Ureter (tissue), 1 donor: ENCODE results near the gene OXLD1. TPM values are rescaled to one million over a fixed set of nuclear protein-coding genes. Genes with fewer than 3 reads are reported as not detected.
"Not testable (repeated sequence)": the region's sequence is repeated elsewhere in the genome, so short reads cannot be mapped to it uniquely, and the experiment has no call there.

ENCODE experiments used
- DNase-seq: peaks from one replicate; pipeline ENCODE4 v3.0.0-alpha.2; 2020; ENCODE audit warnings: low spot score
- total RNA-seq: library from RNA; stranded (reverse); gene quantifications from one replicate; pipeline ENCODE4 v1.2.4, GENCODE V29; 2023
- donor health status: DM: yes; HTN: yes; CAD: no.

The OXLD1 gene
- total RNA-seq, 1 donor from 2014 or later: 31.4 TPM

DNA sequence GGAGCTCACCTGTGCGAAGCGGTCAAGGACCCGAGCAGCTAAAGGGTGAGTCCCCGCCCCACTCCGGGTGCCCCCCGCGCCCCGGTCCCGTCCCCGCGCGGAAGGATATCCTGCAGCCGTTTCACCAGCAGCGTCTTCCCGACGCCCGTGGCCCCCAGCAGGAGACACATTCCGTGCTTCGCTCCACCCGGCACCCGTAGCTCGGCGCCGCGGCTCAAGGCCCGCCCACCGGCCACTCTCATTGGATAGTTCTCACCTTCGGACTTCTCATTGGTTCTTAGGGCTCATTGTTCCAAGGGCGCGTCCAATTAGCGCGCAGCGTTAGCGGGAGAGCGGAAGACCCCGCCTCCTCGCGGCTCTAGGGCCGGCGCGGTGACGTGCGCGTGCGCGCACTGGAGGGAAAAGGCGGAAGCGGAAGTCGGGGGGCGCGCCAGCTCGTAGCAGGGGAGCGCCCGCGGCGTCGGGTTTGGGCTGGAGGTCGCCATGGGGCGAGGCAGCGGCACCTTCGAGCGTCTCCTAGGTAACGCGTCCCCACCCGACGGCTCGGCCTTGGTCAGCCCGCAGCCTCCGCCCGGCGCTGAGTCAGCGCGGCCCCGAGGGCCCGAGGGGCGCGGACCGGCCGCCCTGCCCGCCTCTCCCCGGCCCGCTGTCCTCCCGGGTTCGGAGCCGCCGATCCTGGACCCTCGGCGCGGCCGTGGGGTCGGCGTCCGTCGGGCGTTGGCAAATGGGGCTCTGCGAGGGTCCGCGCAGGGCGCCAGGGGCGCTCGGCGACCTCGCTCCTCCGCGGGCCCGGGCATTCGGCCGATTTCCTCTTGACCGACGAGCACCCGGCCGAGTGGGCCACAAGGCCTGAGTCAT lies 17.4 kb upstream of the OXLD1 start, which contains the start of the genes ARL16 and HGS:
Gene ARL16, minus strand, starts transcription at position 214 of the 858 bp plus-strand sequence. Its CDS starts 44 bp downstream, at position 170.
Gene HGS, plus strand, starts transcription at position 428 of the 858 bp plus-strand sequence. Its CDS starts 56 bp downstream, at position 484.
- peak; percentile 98 for DNase-seq

GRCh38 chr17:81683208-81683583 lies 16.8 kb upstream of the OXLD1 start:
- no peak for DNase-seq

- DNase-seq: no peak
Measured at GRCh38 chr17:81682565-81683207, 16.3 kb upstream of the OXLD1 start.

DNA sequence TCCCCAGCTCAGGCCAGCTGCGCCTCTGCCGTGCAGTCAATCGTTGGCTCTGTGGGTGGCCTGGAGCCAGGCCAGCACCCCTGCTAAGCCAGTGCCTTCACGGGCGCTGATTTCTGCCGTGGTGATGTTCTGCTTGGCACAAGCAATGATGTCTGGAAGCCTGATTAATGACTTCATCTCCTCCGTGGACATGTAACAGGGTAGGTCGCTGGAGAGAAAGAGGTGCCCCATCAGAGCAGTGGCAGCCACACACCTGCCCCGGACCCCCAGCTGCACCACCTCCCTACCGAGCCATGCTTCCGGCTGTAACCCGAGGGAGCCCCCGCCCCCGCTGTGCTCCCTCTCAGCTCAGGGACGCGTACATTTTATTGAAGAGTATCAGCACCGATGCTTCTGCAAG lies 15.3 kb upstream of the OXLD1 start:
- no peak for DNase-seq

GRCh38 chr17:81680150-81680549 lies 13.7 kb upstream of the OXLD1 start:
- no peak for DNase-seq

DNA sequence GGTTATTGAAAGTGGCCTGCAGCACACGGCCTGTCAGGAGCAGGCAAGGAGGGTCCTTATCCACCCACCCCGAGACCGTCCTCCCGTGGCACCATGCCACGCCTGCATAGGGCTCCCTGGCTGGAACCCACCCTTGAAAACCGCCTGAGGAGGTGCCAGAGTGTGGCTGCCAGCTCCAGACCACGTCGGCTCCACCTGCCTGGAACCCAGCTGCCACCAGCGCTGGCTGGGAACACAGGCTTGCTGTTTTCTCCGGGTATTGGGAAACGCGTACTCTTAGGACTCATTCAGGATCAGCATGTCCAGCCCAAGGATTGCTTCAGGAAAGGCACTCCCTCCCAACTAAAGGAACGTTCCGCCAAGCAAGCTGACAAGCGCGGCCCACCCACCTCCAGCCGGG lies 10.5 kb upstream of the OXLD1 start:
- no peak for DNase-seq

GRCh38 chr17:81675515-81676221 lies 9.3 kb upstream of the OXLD1 start:
- not testable (repeated sequence) for DNase-seq

DNA sequence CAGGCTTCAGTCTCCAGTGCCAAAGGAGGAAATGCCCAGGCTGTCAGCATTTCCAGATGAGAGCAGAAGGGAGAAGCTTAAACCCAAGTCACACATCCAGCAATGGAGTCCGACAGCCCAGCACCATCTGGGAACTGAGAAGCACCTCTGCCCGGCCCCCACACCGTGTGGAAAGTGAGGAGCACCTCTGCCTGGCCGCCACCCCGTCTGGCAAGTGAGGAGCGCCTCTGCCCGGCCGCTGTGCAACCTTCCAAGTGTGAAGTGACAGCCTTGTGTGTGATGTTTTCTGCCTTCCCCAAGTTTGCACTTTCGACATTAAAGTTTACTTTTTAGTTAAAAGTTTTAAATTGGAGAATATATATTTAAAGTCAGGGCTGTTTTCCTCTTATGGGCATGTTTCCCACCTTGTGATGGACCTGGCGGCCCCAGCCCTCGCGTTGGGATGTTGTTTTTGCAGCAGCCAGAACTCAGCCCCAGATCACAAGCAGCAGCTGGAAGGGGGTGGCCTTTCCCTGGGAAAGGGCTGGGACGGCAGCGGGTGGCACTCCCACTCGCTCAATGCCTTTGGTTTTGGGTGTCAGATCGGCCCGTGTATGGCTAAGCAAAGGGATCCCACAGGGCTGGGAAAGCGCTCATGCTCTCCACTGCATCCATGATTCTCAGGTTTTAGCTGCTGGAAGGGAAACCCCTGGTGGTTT lies 7.3 kb upstream of the OXLD1 start:
- DNase-seq: no peak

DNA sequence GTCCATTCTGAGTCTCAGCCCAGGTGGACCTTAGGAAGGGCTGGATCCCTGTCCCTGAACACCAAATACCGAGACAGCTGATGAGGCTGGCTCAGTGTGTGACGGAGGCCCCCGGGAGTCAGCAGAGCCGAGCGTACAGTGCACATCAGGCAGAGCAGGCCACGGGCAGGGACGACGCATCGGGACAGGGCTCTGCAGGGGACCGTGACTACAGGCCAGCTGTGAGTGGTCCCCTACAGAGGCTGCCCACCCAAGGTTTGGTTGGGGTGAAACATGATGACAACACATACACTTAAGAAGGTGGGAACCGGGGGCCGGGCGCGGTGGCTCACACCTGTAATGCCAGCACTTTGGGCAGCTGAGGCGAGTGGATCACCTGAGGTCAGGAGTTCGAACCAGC lies 6.5 kb upstream of the OXLD1 start:
- no peak for DNase-seq

DNA sequence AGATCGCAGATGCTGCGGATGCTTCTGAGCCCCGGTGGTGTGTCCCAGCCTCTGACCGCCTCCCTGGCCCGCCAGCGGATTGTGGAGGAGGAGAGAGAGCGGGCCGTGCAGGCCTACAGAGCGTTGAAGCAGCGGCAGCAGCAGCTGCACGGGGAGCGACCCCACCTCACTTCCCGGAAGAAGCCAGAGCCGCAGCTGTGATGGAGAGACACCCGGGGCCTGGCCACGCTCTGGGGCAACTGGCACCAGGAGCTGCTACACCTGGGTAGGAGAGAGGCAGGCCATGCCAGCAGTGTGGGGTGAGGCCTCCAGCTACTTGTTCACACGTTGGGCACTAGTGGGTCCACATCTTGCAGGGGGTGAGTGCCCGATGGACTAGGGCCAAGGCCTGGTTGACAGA lies 6.1 kb upstream of the OXLD1 start:
- DNase-seq: no peak

DNA sequence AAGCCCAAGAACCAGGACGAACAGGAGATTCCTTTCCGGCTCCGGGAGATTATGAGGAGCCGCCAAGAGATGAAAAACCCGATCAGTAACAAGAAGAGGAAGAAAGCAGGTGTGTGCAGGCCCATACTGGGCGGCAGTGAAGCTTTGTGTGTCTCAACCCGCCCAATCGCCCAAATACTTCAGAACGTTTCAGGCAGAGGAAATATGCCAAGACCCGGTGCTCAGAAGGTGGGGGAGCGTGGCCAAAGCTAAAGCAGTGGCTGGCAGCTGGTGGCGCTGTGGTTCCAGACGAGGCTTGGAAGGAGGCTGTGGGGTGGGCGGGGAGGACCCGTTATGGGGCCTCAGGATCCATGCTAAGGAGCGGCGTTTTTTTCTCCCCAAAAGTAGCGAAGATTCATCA lies 1.3 kb upstream of the OXLD1 start:
- peak; percentile 64 for DNase-seq

GRCh38 chr17:81666092-81666341 lies 388 bp downstream of the OXLD1 start:
- DNase-seq: no peak

DNA sequence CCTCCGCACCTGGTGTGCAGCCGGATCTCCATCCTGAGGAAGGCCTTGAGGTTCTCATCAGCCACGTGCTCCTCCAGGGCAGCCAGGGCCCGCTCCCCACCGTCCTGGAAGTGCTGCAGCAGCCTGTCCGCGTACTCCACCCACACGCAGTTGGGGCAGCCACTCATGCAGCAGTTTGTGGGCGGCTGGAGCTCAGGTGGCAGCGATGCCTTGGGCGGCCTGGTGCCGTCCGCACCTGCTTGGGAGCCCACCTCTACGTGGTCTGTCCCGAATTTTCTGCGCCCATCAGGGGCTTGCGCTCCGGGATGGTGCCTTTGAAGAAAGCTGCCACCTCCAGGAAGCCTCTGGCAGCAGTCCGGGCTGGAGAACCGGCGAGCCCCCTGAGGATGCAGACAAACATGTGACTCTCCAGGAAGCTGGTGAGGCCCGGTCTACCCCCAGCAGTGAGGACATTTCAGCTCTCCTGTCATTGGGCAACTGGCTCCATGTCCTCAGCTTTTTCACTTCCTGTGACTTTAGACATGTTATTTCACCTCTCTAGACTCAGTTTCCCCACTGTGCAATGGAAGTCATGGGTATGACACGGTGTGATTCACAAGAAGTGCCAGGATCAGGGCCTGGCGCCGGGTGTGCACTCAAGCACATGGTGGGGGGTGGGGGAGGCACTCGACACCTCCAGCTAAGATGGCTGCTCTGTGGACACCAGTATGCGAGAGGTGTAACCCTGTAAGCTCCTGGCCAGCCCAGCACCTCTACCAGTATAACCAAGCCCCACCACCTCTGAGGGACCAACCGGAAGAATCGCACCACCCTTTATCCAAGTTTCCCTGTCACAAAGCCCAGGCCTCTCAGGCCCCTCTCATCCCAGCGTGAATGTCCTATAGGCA lies 957 bp downstream of the OXLD1 start:
- DNase-seq: no peak

DNA sequence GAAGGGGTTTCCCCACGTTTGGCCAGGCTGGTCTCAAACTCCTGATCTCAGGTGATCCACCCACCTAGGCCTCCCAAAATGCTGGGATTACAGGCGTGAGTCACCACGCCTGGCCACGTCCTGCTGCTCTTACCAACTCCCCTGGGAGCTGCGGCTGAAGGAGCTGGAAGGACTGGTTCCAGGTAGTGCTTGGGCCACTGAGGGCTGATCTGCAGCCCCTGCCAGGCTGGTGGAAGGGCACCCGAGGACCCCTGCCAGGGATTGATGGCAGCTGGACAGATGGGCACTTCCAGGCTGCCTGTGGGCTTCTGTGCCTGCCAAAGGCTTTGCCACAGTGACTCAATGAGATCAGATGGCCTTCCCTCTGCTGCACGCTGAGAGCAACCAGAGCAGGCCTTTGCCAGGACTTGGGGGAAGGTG lies 2.3 kb downstream of the OXLD1 start:
- DNase-seq: no peak

DNA sequence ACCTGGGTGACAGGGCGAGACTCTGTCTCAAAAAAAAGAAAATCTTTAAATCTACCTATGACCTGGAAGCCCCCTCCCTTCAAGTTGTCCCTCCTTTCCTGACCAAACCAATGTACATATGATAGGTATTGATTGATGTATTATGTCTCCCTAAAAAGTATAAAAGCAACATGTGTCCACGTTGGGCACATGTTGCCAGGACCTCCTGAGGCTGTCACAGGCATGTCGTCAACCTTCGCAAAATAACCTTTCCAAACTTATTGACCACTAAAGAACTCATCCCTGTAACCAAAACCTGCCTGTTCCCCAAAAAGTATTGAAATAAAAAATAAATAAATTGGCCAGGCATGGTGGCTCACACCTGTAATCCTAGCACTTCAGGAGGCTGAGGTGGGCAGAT lies 4.4 kb downstream of the OXLD1 start:
- no peak for DNase-seq

GRCh38 chr17:81660441-81660840 lies 6.0 kb downstream of the OXLD1 start:
- no peak for DNase-seq

DNA sequence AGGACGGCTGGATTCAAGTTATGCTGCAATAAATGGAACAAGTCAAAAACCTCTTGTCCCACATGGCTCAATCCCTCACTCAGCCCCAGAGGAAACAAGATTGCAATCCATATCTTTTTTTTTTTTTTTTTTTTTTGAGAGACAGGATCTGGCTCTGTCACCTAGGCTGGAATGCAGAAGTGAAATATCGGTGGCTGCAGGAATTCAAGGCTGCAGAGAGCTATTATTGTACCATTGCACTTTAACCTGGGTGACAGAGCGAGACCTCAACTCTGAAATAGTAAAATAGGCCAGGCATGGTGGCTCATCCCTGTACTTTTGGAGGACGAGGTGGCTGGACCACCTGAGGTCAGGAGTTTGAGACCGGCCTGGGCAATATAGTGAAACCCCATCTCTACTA lies 7.4 kb downstream of the OXLD1 start:
- no peak for DNase-seq

GRCh38 chr17:81656835-81657234 lies 9.6 kb downstream of the OXLD1 start:
- no peak for DNase-seq

DNA sequence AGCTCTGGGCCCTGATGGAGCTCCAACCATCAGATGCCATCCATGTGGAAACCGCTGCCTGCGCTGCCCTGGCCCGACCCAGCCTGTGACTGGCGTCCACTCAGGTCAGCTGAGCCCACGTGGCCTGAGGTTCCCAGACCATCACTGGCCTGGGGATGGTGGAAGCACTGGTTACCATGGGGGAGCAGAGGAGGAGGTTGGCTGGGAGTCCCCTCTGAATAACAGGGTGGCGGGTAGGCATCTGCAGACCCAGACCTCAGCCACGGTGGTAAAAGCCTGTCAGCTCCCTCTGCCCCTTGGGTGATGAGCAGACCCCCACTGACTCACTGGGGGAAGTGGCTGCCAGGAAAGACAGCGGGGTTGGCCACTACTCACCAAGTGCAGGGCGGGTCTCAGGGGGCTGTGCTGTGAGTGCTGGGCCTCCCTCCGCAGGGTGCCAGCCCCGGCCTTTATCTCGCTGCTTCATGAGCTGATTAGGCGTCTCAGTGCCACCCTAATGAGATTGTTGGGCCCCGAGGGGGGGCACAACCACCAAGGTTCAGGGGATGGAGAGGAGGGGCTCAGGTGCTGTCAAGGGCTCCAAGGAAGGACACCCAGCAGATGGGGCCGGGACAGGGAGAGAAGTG lies 10.2 kb downstream of the OXLD1 start, which contains the start of gene PDE6G:
Gene PDE6G, minus strand, starts transcription at position 425 of the 626 bp plus-strand sequence. CDS start 3,237 bp downstream, outside the sequence.
- no peak for DNase-seq

DNA sequence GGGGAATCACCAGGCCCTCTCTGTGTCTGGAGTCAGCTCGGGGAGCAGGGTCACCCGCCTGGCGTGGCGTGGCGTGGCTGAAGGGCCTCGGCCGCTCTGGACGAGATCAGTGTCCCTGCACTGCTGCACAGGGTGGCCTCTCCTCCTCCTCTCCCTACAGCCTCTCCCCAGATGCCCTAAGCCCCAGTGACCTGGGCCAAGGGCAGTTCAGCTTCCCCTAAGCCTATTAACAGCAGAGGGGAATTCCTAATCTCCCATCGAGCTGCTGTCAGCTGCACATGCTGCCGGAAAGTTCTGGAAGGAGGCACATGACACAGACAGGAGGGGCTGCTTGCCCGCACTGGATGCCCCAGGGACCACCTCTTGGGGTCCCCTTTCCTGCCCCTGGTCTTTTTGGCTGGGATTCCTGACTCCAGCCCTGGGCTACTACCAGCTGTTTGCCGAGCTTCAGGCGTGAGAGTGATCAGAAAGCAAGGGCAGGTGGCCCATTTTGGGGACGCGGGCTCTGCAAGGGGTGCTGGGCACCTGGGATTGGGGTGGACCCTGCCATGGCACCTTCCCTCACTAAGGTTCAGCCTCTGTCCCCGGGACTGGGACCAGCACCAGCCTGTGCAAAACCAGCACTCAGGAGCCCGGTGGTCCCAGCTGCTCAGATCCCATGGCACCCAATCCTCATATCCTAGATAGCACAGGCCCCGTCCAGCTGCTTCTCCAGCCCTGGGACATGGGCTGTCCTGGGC lies 10.9 kb downstream of the OXLD1 start:
- no peak for DNase-seq
